ENCODE measurements around the gene NSL1.
A peak's percentile ranks its signal among the peaks of the same experiment; 100 is the strongest.
"Not testable (repeated sequence)": the region's sequence is repeated elsewhere in the genome, so short reads cannot be mapped to it uniquely, and the experiment has no call there.

NSL1 gene

GRCh38 chr1:212791676-212792395 lies at the start of gene NSL1, which contains the start of gene TATDN3:
TSS of gene NSL1 (minus strand) at chr1:212791777. CDS start at chr1:212791763, 14 bp downstream.
TSS of gene TATDN3 (plus strand) at chr1:212791894. CDS start at chr1:212791922, 28 bp downstream.
- Histone ChIP-seq H3K27ac (ENCODE audit: low read depth, low read length) (peak within 1 kb of the TSS; percentile 96), H3K4me3 (ENCODE audit: low read length) (peak within 1 kb of the TSS; percentile 93), H3K27me3 (ENCODE audit: control insufficient read depth, insufficient read depth, low read length) (no peaks in the 10 kb centered on the region), H3K9ac (ENCODE audit: low read length) (peak within 1 kb of the TSS; percentile 96), H3K36me3 (ENCODE audit: control insufficient read depth, insufficient read depth, low read length) (no peaks in the 10 kb centered on the region), H3K4me1 (ENCODE audit: control insufficient read depth, insufficient read depth, low read length) (peaks cover 2% of the 10 kb centered on the region)

GRCh38 chr1:212838145-212838544 lies 46.6 kb upstream of the NSL1 start:
- Histone ChIP-seq H3K36me3 (ENCODE audit: control insufficient read depth, insufficient read depth, low read length) (no peaks in the 10 kb centered on the region), H3K9ac (ENCODE audit: low read length) (no peak overlapping the region), H3K4me3 (ENCODE audit: low read length) (no peak overlapping the region), H3K4me1 (ENCODE audit: control insufficient read depth, insufficient read depth, low read length) (no peaks in the 10 kb centered on the region), H3K27ac (ENCODE audit: low read depth, low read length) (no peak overlapping the region), H3K27me3 (ENCODE audit: control insufficient read depth, insufficient read depth, low read length) (no peaks in the 10 kb centered on the region)

- H3K9ac ChIP-seq (ENCODE audit: low read length); H3K27ac ChIP-seq (ENCODE audit: low read depth, low read length); H3K27me3 ChIP-seq (ENCODE audit: control insufficient read depth, insufficient read depth, low read length); H3K36me3 ChIP-seq (ENCODE audit: control insufficient read depth, insufficient read depth, low read length); H3K4me3 ChIP-seq (ENCODE audit: low read length); H3K4me1 ChIP-seq (ENCODE audit: control insufficient read depth, insufficient read depth, low read length): not testable (repeated sequence)
These were observed 41.9 kb upstream of the NSL1 start for GRCh38 chr1:212833211-212834207.

GRCh38 chr1:212828395-212828794 lies 36.8 kb upstream of the NSL1 start:
- no peaks in the 10 kb centered on the region for H3K27me3 ChIP-seq (ENCODE audit: control insufficient read depth, insufficient read depth, low read length)
- H3K4me1 ChIP-seq (ENCODE audit: control insufficient read depth, insufficient read depth, low read length), result no peaks in the 10 kb centered on the region
- H3K36me3 ChIP-seq (ENCODE audit: control insufficient read depth, insufficient read depth, low read length), result no peaks in the 10 kb centered on the region
- no peak overlapping the region for H3K27ac ChIP-seq (ENCODE audit: low read depth, low read length)
- no peak overlapping the region for H3K4me3 ChIP-seq (ENCODE audit: low read length)
- no peak overlapping the region for H3K9ac ChIP-seq (ENCODE audit: low read length)

- H3K36me3 ChIP-seq (ENCODE audit: control insufficient read depth, insufficient read depth, low read length), result no peaks in the 10 kb centered on the region
- no peak overlapping the region for H3K4me3 ChIP-seq (ENCODE audit: low read length)
- no peaks in the 10 kb centered on the region for H3K27me3 ChIP-seq (ENCODE audit: control insufficient read depth, insufficient read depth, low read length)
- no peak overlapping the region for H3K9ac ChIP-seq (ENCODE audit: low read length)
- no peaks in the 10 kb centered on the region for H3K4me1 ChIP-seq (ENCODE audit: control insufficient read depth, insufficient read depth, low read length)
- no peak overlapping the region for H3K27ac ChIP-seq (ENCODE audit: low read depth, low read length)
These were observed 36.3 kb upstream of the NSL1 start for GRCh38 chr1:212827831-212828278.

- Histone ChIP-seq H3K27ac (ENCODE audit: low read depth, low read length) (no peak overlapping the region), H3K36me3 (ENCODE audit: control insufficient read depth, insufficient read depth, low read length) (no peaks in the 10 kb centered on the region), H3K9ac (ENCODE audit: low read length) (no peak overlapping the region), H3K4me1 (ENCODE audit: control insufficient read depth, insufficient read depth, low read length) (no peaks in the 10 kb centered on the region), H3K4me3 (ENCODE audit: low read length) (no peak overlapping the region), H3K27me3 (ENCODE audit: control insufficient read depth, insufficient read depth, low read length) (no peaks in the 10 kb centered on the region)
These were observed 35.7 kb upstream of the NSL1 start for GRCh38 chr1:212827171-212827776.

GRCh38 chr1:212825798-212826452 lies 34.3 kb upstream of the NSL1 start:
- no peak overlapping the region for H3K27ac ChIP-seq (ENCODE audit: low read depth, low read length)
- no peaks in the 10 kb centered on the region for H3K4me1 ChIP-seq (ENCODE audit: control insufficient read depth, insufficient read depth, low read length)
- H3K4me3 ChIP-seq (ENCODE audit: low read length), result no peak overlapping the region
- H3K36me3 ChIP-seq (ENCODE audit: control insufficient read depth, insufficient read depth, low read length), result no peaks in the 10 kb centered on the region
- H3K27me3 ChIP-seq (ENCODE audit: control insufficient read depth, insufficient read depth, low read length), result no peaks in the 10 kb centered on the region
- H3K9ac ChIP-seq (ENCODE audit: low read length), result no peak overlapping the region

GRCh38 chr1:212824201-212824600 lies 32.6 kb upstream of the NSL1 start:
- Histone ChIP-seq H3K4me1 (ENCODE audit: control insufficient read depth, insufficient read depth, low read length) (no peaks in the 10 kb centered on the region), H3K4me3 (ENCODE audit: low read length) (no peak overlapping the region), H3K9ac (ENCODE audit: low read length) (no peak overlapping the region), H3K36me3 (ENCODE audit: control insufficient read depth, insufficient read depth, low read length) (no peaks in the 10 kb centered on the region), H3K27me3 (ENCODE audit: control insufficient read depth, insufficient read depth, low read length) (no peaks in the 10 kb centered on the region), H3K27ac (ENCODE audit: low read depth, low read length) (no peak overlapping the region)

GRCh38 chr1:212822956-212823355 lies 31.4 kb upstream of the NSL1 start:
- H3K4me3 ChIP-seq (ENCODE audit: low read length), result no peak overlapping the region
- H3K27ac ChIP-seq (ENCODE audit: low read depth, low read length), result no peak overlapping the region
- no peaks in the 10 kb centered on the region for H3K4me1 ChIP-seq (ENCODE audit: control insufficient read depth, insufficient read depth, low read length)
- no peak overlapping the region for H3K9ac ChIP-seq (ENCODE audit: low read length)
- H3K27me3 ChIP-seq (ENCODE audit: control insufficient read depth, insufficient read depth, low read length), result no peaks in the 10 kb centered on the region
- H3K36me3 ChIP-seq (ENCODE audit: control insufficient read depth, insufficient read depth, low read length), result no peaks in the 10 kb centered on the region

- Histone ChIP-seq H3K4me1 (ENCODE audit: control insufficient read depth, insufficient read depth, low read length) (no peaks in the 10 kb centered on the region), H3K9ac (ENCODE audit: low read length) (no peak overlapping the region), H3K36me3 (ENCODE audit: control insufficient read depth, insufficient read depth, low read length) (no peaks in the 10 kb centered on the region), H3K4me3 (ENCODE audit: low read length) (no peak overlapping the region), H3K27me3 (ENCODE audit: control insufficient read depth, insufficient read depth, low read length) (no peaks in the 10 kb centered on the region), H3K27ac (ENCODE audit: low read depth, low read length) (no peak overlapping the region)
These were observed 29.4 kb upstream of the NSL1 start for GRCh38 chr1:212820969-212821368.

GRCh38 chr1:212819726-212820125 lies 28.1 kb upstream of the NSL1 start:
- Histone ChIP-seq H3K4me3 (ENCODE audit: low read length) (no peak overlapping the region), H3K36me3 (ENCODE audit: control insufficient read depth, insufficient read depth, low read length) (no peaks in the 10 kb centered on the region), H3K4me1 (ENCODE audit: control insufficient read depth, insufficient read depth, low read length) (no peaks in the 10 kb centered on the region), H3K27me3 (ENCODE audit: control insufficient read depth, insufficient read depth, low read length) (no peaks in the 10 kb centered on the region), H3K9ac (ENCODE audit: low read length) (no peak overlapping the region), H3K27ac (ENCODE audit: low read depth, low read length) (no peak overlapping the region)

Measured in rectal smooth muscle tissue (tissue), 1 donor.